Nephron (organoid): ENCODE results near the gene AGR2.

ENCODE experiments used
- H3K27ac Mint-ChIP-seq, 3 experiments: 2 replicates each; pipeline ENCODE4 v1.8.0; 2020; ENCODE audit warnings: mixed read lengths in 3 of 3, mild to moderate bottlenecking in 2 of 3, moderate library complexity in 1 of 3
- H3K27me3 Mint-ChIP-seq: 2 replicates; pipeline ENCODE4 v1.8.0; 2021; ENCODE audit warnings: low read depth, mild to moderate bottlenecking, moderate library complexity, mixed read lengths
- H3K36me3 Mint-ChIP-seq: 2 replicates; pipeline ENCODE4 v1.8.0; 2020; ENCODE audit warnings: low read depth, mixed read lengths
- H3K4me1 Mint-ChIP-seq: 2 replicates; pipeline ENCODE4 v1.8.0; 2020; ENCODE audit warnings: mixed read lengths
- H3K4me3 Mint-ChIP-seq, 3 experiments: 2 replicates each; pipeline ENCODE4 v1.8.0; 2020; ENCODE audit warnings: mild to moderate bottlenecking in 3 of 3, mixed read lengths in 3 of 3, moderate library complexity in 2 of 3
- H3K9me3 Mint-ChIP-seq: 2 replicates; pipeline ENCODE4 v1.8.0; 2020; ENCODE audit warnings: mixed read lengths
- TF ChIP-seq, protein P1 (sequence below), 3 experiments: fragments of 200-600 bp; sonication (generic); IDR thresholded peaks; one replicate each; pipeline ENCODE4 v1.5.0; 2021; ENCODE audit warnings: antibody characterized with exemption in 3 of 3; ENCODE audit not compliant: unreplicated experiment in 3 of 3

The AGR2 gene

DNA sequence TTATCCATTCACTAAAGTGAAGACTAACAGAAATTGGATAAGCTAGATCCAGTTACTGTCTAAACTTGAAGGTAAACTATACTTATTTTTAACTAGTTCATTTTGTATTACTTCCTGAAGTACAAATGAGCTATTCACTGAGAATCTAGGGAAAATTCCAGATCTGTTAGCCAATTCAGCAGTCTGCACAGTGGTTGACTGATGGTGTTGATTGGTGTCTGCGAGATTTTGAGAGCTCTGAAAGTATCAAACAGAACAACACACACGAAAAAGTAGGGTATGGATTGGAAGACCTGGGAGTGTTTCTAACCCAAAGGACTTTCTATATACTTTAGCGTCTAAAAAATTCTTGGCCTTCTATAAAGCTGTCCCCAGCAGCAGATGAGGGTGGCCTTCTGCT is 33.6 kb upstream of the AGR2 start:
- H3K36me3 Mint-ChIP-seq, result no peaks in the 10 kb centered on the region
- H3K9me3 Mint-ChIP-seq, result no peaks in the 10 kb centered on the region
- TF ChIP-seq, protein P1, sequence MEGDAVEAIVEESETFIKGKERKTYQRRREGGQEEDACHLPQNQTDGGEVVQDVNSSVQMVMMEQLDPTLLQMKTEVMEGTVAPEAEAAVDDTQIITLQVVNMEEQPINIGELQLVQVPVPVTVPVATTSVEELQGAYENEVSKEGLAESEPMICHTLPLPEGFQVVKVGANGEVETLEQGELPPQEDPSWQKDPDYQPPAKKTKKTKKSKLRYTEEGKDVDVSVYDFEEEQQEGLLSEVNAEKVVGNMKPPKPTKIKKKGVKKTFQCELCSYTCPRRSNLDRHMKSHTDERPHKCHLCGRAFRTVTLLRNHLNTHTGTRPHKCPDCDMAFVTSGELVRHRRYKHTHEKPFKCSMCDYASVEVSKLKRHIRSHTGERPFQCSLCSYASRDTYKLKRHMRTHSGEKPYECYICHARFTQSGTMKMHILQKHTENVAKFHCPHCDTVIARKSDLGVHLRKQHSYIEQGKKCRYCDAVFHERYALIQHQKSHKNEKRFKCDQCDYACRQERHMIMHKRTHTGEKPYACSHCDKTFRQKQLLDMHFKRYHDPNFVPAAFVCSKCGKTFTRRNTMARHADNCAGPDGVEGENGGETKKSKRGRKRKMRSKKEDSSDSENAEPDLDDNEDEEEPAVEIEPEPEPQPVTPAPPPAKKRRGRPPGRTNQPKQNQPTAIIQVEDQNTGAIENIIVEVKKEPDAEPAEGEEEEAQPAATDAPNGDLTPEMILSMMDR (IDR thresholded peaks at IDR 0.05; ENCODE audit: unreplicated experiment in 3 of 3), result no peak
- no peak overlapping the region for H3K4me3 Mint-ChIP-seq
- H3K27ac Mint-ChIP-seq, result no peak overlapping the region
- H3K27me3 Mint-ChIP-seq, result no peaks in the 10 kb centered on the region
- H3K4me1 Mint-ChIP-seq, result peaks cover 5% of the 10 kb centered on the region

DNA sequence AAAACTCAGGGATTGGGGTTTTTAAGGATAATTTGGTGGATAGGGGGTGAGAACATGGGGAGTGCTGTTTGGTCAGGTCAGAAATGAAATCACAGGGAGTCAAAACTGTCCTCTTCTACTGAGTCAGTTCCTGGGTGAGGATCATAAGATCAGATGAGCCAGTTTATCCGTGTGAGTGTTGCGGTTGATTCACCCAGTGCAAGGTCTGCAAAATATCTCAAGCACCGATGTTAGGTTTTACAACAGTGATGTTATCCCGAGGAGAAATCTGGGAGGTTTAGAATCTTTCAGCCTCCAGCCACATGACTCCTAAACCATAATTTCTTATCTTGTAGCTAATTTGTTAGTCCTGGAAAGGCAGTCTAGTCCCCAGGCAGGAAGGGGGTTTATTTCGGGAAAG is 31.7 kb upstream of the AGR2 start:
- no peaks in the 10 kb centered on the region for H3K27me3 Mint-ChIP-seq
- no peak overlapping the region for H3K4me3 Mint-ChIP-seq
- H3K9me3 Mint-ChIP-seq, result no peaks in the 10 kb centered on the region
- peaks cover 5% of the 10 kb centered on the region for H3K4me1 Mint-ChIP-seq
- H3K36me3 Mint-ChIP-seq, result no peaks in the 10 kb centered on the region
- H3K27ac Mint-ChIP-seq, result no peak overlapping the region
- TF ChIP-seq, protein P1 (IDR thresholded peaks at IDR 0.05; ENCODE audit: unreplicated experiment in 3 of 3), result no peak

DNA sequence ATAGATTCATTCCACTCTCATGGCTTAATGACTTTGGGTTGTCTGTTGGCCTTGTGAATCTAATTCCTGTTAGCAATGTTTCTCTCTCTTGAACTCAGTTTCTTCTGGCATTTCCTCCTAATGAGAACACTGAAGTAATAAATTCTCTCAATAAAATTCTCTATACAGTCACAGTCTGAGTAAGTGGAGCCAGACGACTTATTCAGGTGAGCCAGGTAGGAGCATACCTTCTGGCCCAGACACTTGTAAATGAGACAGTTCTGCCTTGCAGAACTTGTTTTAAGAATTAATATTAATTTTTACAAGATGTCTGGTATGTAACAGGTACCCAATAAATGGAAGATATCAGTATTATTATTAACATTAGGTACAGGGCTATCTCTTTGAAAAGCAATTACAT is 28.6 kb upstream of the AGR2 start:
- Mint-ChIP-seq H3K27me3 (no peaks in the 10 kb centered on the region), H3K4me1 (no peaks in the 10 kb centered on the region), H3K4me3 (no peak overlapping the region), H3K27ac (no peak overlapping the region), H3K36me3 (no peaks in the 10 kb centered on the region), H3K9me3 (peaks cover 8% of the 10 kb centered on the region)
- TF ChIP-seq, protein P1 (IDR thresholded peaks at IDR 0.05; ENCODE audit: unreplicated experiment in 3 of 3), result no peak

DNA sequence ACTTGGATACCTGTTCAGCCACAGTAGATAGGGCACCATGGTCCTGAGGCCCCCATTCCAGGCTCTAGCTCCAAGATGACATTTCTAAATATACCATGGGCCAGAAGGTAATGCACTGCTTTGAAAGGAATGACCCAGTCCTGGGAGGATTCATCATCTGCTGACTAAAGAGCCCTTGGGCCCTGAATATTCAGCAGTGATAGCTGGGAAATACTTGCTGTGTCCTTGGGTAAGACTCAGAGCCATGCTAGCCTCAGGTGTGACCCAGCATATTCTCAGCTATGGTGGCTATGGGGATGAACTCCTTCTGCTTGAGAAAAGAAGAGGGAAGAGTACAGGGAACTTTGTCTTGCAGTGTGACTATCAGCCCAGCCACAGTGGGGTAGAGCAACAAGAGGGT is 21.3 kb upstream of the AGR2 start:
- H3K27ac Mint-ChIP-seq, result no peak overlapping the region
- no peaks in the 10 kb centered on the region for H3K36me3 Mint-ChIP-seq
- peaks cover 5% of the 10 kb centered on the region for H3K27me3 Mint-ChIP-seq
- TF ChIP-seq, protein P1 (IDR thresholded peaks at IDR 0.05; ENCODE audit: unreplicated experiment in 3 of 3), result no peak
- H3K4me1 Mint-ChIP-seq, result no peaks in the 10 kb centered on the region
- no peak overlapping the region for H3K4me3 Mint-ChIP-seq
- H3K9me3 Mint-ChIP-seq, result peaks cover 13% of the 10 kb centered on the region

DNA sequence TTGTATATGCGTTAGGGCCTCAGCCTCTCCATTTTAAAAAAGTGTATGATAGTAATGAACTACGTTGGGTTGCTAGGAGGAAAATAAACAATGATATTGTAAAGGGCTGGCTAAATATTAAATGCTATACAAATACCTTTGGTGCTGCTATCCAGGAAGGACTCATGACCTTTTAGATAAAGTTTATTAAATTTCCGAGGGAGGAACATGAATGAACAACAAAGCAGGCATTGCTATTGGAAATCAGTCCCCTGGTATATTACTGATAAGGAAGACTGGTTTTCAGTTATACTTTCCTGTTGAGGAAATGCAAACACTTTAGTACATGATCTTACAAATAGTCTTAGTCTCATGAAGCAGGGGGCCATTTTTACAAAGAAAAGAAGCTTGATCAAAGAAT is 17.2 kb upstream of the AGR2 start:
- H3K27me3 Mint-ChIP-seq, result peaks cover 5% of the 10 kb centered on the region
- no peaks in the 10 kb centered on the region for H3K36me3 Mint-ChIP-seq
- TF ChIP-seq, protein P1 (IDR thresholded peaks at IDR 0.05; ENCODE audit: unreplicated experiment in 3 of 3), result no peak
- H3K4me1 Mint-ChIP-seq, result peaks cover 7% of the 10 kb centered on the region
- no peak overlapping the region for H3K27ac Mint-ChIP-seq
- H3K4me3 Mint-ChIP-seq, result no peak overlapping the region
- H3K9me3 Mint-ChIP-seq, result peaks cover 3% of the 10 kb centered on the region

DNA sequence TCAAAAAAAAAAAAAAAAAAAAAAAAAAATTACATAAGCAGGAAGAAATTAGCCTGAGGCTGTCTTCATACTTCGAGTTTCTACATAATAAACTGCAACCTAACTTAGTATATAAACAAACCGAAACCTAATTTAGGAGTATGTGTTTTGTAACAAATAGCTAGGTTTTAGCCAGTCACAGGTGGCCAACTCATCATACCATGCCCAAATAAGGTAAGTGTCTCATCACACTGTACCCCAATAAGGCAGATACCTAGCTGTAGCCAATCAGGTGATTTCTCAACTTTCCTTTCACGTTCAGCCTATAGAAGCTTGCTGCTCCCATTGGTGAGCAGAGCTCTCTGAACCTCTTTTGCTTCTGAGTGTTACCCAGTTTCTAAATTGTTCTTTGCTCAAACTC is 13.9 kb upstream of the AGR2 start:
- peaks cover 12% of the 10 kb centered on the region for H3K4me1 Mint-ChIP-seq
- TF ChIP-seq, protein P1 (IDR thresholded peaks at IDR 0.05; ENCODE audit: unreplicated experiment in 3 of 3), result no peak
- H3K27me3 Mint-ChIP-seq, result no peaks in the 10 kb centered on the region
- peaks cover 3% of the 10 kb centered on the region for H3K9me3 Mint-ChIP-seq
- H3K27ac Mint-ChIP-seq, result no peak overlapping the region
- no peak overlapping the region for H3K4me3 Mint-ChIP-seq
- H3K36me3 Mint-ChIP-seq, result no peaks in the 10 kb centered on the region
